Vagina (tissue), 2 donors: ENCODE data around the gene DGKK. TPM values are rescaled to one million over a fixed set of nuclear protein-coding genes. Genes with fewer than 3 reads are reported as not detected.
"Not testable (repeated sequence)": the region's sequence is repeated elsewhere in the genome, so short reads cannot be mapped to it uniquely, and the experiment has no call there.

Experiments used
- DNase-seq, 2 donors: peaks; one replicate each; pipeline ENCODE4 v3.0.0-alpha.2; 2017; ENCODE audit errors: extremely low spot score in 2 of 2
- H3K27ac ChIP-seq: fragments of 200-600 bp; sonication (generic); one replicate; pipeline ENCODE4 v1.5.1; 2019
- H3K27me3 ChIP-seq: fragments of 200-600 bp; sonication (generic); one replicate; pipeline ENCODE4 v1.5.1; 2019
- H3K36me3 ChIP-seq, 2 donors: fragments of 200-600 bp; sonication (generic); one replicate each; pipeline ENCODE4 v1.5.1; 2017 to 2019
- H3K4me1 ChIP-seq: fragments of 200-600 bp; sonication (generic); one replicate; pipeline ENCODE4 v1.5.1; 2019
- H3K4me3 ChIP-seq, 2 donors: fragments of 200-600 bp; sonication (generic); 1 replicate in 1 of 2; 2 replicates in 1 of 2; pipeline ENCODE4 v1.5.1; 2016 to 2019
- H3K9me3 ChIP-seq: fragments of 200-600 bp; sonication (generic); one replicate; pipeline ENCODE4 v1.5.1; 2019
- POLR2A ChIP-seq, 2 donors: fragments of 450-650 bp; IDR thresholded peaks; one replicate each; pipeline ENCODE4 v1.6.1; 2017; ENCODE audit warnings: antibody characterized with exemption in 2 of 2, mild to moderate bottlenecking in 2 of 2, moderate library complexity in 2 of 2
- POLR2AphosphoS5 ChIP-seq, 2 donors: sonication (generic); formaldehyde crosslinking; IDR thresholded peaks; one replicate each; pipeline ENCODE4 v1.9.0; 2017; ENCODE audit warnings: antibody characterized with exemption in 2 of 2, mild to moderate bottlenecking in 2 of 2, low read depth in 1 of 2; ENCODE audit not compliant: insufficient read depth in 1 of 2
- intact Hi-C: fragments of 100-400 bp; cut with DNase I; formaldehyde crosslinking; loops from one replicate; pipeline ENCODE4 v1.15.1; 2023
- total RNA-seq: library from RNA; depleted of rRNA; stranded (reverse); fragments of >200 nt; gene quantifications from one replicate; pipeline ENCODE4 v1.2.3, GENCODE V29; 2016
- TF ChIP-seq, protein P1 (sequence below), 3 experiments: fragments of 450-650 bp in 2 of 3; fragments of 200-600 bp in 1 of 3; sonication (generic) in 1 of 3; IDR thresholded peaks; one replicate each; pipeline ENCODE4 v1.5.1; 2017 to 2019; ENCODE audit warnings: antibody characterized with exemption in 3 of 3, mild to moderate bottlenecking in 2 of 3, moderate library complexity in 2 of 3

Gene DGKK
- total RNA-seq, 1 donor from 2014 or later = 0.49 TPM

- no peak for TF ChIP-seq POLR2A (IDR thresholded peaks at IDR 0.05)
- TF ChIP-seq POLR2AphosphoS5 (IDR thresholded peaks at IDR 0.05; ENCODE audit: insufficient read depth in 1 of 2, low read depth in 1 of 2) = no peak
- TF ChIP-seq, protein P1, sequence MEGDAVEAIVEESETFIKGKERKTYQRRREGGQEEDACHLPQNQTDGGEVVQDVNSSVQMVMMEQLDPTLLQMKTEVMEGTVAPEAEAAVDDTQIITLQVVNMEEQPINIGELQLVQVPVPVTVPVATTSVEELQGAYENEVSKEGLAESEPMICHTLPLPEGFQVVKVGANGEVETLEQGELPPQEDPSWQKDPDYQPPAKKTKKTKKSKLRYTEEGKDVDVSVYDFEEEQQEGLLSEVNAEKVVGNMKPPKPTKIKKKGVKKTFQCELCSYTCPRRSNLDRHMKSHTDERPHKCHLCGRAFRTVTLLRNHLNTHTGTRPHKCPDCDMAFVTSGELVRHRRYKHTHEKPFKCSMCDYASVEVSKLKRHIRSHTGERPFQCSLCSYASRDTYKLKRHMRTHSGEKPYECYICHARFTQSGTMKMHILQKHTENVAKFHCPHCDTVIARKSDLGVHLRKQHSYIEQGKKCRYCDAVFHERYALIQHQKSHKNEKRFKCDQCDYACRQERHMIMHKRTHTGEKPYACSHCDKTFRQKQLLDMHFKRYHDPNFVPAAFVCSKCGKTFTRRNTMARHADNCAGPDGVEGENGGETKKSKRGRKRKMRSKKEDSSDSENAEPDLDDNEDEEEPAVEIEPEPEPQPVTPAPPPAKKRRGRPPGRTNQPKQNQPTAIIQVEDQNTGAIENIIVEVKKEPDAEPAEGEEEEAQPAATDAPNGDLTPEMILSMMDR (IDR thresholded peaks at IDR 0.05) = no peak
- no peaks in the 10 kb centered on the region for H3K4me1 ChIP-seq
- H3K27me3 ChIP-seq = no peaks in the 10 kb centered on the region
- DNase-seq = peak; percentile 22 to 43
- intact Hi-C loops = no loop called here
- no peaks in the 10 kb centered on the region for H3K36me3 ChIP-seq
- no peaks in the 10 kb centered on the region for H3K9me3 ChIP-seq
- H3K27ac ChIP-seq = no peak overlapping the region
- no peak overlapping the region for H3K4me3 ChIP-seq
These were observed 95.0 kb downstream of the DGKK start for GRCh38 chrX:50375481-50376267.

- peak in 1 of 2 donors; percentile 27 for DNase-seq
- Histone ChIP-seq H3K4me3 (no peak overlapping the region), H3K4me1 (no peaks in the 10 kb centered on the region), H3K27me3 (no peaks in the 10 kb centered on the region), H3K9me3 (no peaks in the 10 kb centered on the region), H3K36me3 (no peaks in the 10 kb centered on the region), H3K27ac (no peak overlapping the region)
- intact Hi-C loops = no loop called here
- TF ChIP-seq, protein P1 (IDR thresholded peaks at IDR 0.05) = no peak
- TF ChIP-seq POLR2A (IDR thresholded peaks at IDR 0.05) = no peak
- no peak for TF ChIP-seq POLR2AphosphoS5 (IDR thresholded peaks at IDR 0.05; ENCODE audit: insufficient read depth in 1 of 2, low read depth in 1 of 2)
These were observed 97.7 kb downstream of the DGKK start for GRCh38 chrX:50372966-50373365.

DNA sequence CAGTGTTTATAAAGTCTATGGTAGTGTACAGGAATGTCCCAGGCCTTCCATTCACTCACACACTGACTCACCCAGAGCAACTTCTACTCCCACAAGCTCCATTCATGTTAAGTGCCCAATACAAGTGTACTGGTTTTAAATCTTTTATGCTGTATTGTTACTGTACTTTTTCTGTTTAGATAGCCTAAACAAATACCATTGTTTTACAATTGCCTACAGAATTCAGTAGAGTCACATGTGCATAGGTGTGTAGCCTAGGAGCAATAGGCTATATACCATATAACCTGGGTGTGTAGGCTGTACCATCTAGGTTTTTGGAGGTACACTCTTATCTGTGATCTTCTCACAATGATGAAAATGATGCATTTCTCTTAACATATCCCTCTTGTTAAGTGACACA, 126.7 kb downstream of the DGKK start:
- Histone ChIP-seq H3K9me3 (no peaks in the 10 kb centered on the region), H3K4me3 (no peak overlapping the region), H3K36me3 (no peaks in the 10 kb centered on the region), H3K27ac (no peak overlapping the region), H3K27me3 (no peaks in the 10 kb centered on the region), H3K4me1 (no peaks in the 10 kb centered on the region)
- TF ChIP-seq, protein P1 (IDR thresholded peaks at IDR 0.05) = no peak
- no peak for TF ChIP-seq POLR2AphosphoS5 (IDR thresholded peaks at IDR 0.05; ENCODE audit: insufficient read depth in 1 of 2, low read depth in 1 of 2)
- no peak for TF ChIP-seq POLR2A (IDR thresholded peaks at IDR 0.05)
- intact Hi-C loops = no loop called here
- no peak for DNase-seq

DNA sequence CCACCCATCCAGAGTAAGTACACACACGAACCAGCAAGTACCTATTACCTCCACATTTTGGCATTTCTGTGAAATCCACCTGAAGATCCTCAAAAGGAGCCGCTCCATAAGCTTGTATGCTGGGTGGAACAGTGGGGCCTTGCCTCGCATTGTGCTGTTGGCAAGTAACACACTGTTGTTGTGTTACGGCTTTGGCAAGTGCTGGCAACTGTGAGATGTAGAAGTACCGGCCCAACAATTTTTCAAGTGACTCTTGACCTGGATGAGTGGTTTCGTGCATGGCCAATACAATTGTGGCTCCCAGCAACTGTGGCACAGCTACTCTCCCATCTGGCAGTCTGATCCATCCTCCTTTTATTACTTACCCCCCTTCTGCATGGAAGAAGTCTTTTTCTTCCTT, 137.3 kb downstream of the DGKK start:
- intact Hi-C loops = no loop called here
- Histone ChIP-seq H3K27me3 (no peaks in the 10 kb centered on the region), H3K36me3 (no peaks in the 10 kb centered on the region), H3K27ac (no peak overlapping the region), H3K4me1 (no peaks in the 10 kb centered on the region), H3K9me3 (no peaks in the 10 kb centered on the region), H3K4me3 (no peak overlapping the region)
- TF ChIP-seq POLR2A (IDR thresholded peaks at IDR 0.05) (no peak), POLR2AphosphoS5 (IDR thresholded peaks at IDR 0.05; ENCODE audit: insufficient read depth in 1 of 2, low read depth in 1 of 2) (no peak)
- TF ChIP-seq, protein P1 (IDR thresholded peaks at IDR 0.05) = no peak
- DNase-seq = no peak

DNA sequence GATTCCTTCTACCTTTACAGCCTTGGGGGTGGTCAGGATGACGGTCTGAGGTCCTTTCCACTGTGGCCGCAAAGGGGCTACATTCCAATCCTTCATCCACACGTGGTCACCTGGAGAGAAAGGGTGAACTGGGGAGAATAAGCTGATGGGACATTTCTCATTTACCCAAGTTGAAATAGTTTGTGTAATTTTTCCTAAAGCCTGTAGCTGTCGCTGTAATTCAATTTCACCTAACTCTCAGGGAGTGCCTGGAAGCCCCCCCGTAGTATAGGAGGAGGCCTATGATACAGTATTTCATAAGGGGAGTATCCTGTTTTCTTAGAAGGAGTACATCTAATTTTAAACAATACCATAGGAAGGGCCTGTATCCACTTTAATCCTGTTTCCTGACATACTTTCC, 138.0 kb downstream of the DGKK start:
- intact Hi-C loops, DNase-seq, H3K4me3 ChIP-seq, H3K27ac ChIP-seq, H3K9me3 ChIP-seq, H3K4me1 ChIP-seq, H3K27me3 ChIP-seq, H3K36me3 ChIP-seq: not testable (repeated sequence)
